ENCODE measurements around the gene RAB3B. TPM values are rescaled to one million over a fixed set of nuclear protein-coding genes. Genes with fewer than 3 reads are reported as not detected.

Gene RAB3B
- total RNA-seq, 3 donors from 2014 or later = 0.66 to 1.3 TPM; not detected in 1

- H3K4me1 ChIP-seq = no peaks in the 10 kb centered on the region
- DNase-seq (ENCODE audit: low spot score in 2 of 2) = no peak
- TF ChIP-seq CTCF (IDR thresholded peaks at IDR 0.05) = no peak
- TF ChIP-seq POLR2A (IDR thresholded peaks at IDR 0.05) = no peak
- no peak for TF ChIP-seq POLR2AphosphoS5 (IDR thresholded peaks at IDR 0.05)
- H3K27ac ChIP-seq = no peak overlapping the region
- no peaks in the 10 kb centered on the region for H3K9me3 ChIP-seq
- H3K36me3 ChIP-seq = no peaks in the 10 kb centered on the region
- H3K4me3 ChIP-seq = no peak overlapping the region
- no peaks in the 10 kb centered on the region for H3K27me3 ChIP-seq
- intact Hi-C loops (cut with DNase I; ENCODE audit: low total_unique reads) = no loop called here
Measured at GRCh38 chr1:51955797-51956527, 34.5 kb downstream of the RAB3B start.

GRCh38 chr1:51954783-51955182, 35.7 kb downstream of the RAB3B start:
- no peak overlapping the region for H3K27ac ChIP-seq
- no peaks in the 10 kb centered on the region for H3K36me3 ChIP-seq
- intact Hi-C loops (cut with DNase I; ENCODE audit: low total_unique reads) = no loop called here
- DNase-seq (ENCODE audit: low spot score in 2 of 2) = no peak
- no peaks in the 10 kb centered on the region for H3K4me1 ChIP-seq
- no peak for TF ChIP-seq POLR2AphosphoS5 (IDR thresholded peaks at IDR 0.05)
- TF ChIP-seq CTCF (IDR thresholded peaks at IDR 0.05) = no peak
- peaks cover 0 to 4% of the 10 kb centered on the region in 2 donors for H3K9me3 ChIP-seq
- no peaks in the 10 kb centered on the region for H3K27me3 ChIP-seq
- H3K4me3 ChIP-seq = no peak overlapping the region

- Histone ChIP-seq H3K4me1 (no peaks in the 10 kb centered on the region), H3K36me3 (no peaks in the 10 kb centered on the region), H3K27me3 (no peaks in the 10 kb centered on the region), H3K27ac (no peak overlapping the region), H3K4me3 (no peak overlapping the region), H3K9me3 (peaks cover 0 to 10% of the 10 kb centered on the region in 2 donors)
- intact Hi-C loops (cut with DNase I; ENCODE audit: low total_unique reads) = no loop called here
- no peak for DNase-seq (ENCODE audit: low spot score in 2 of 2)
- TF ChIP-seq CTCF (IDR thresholded peaks at IDR 0.05) (no peak), POLR2A (IDR thresholded peaks at IDR 0.05) (no peak), POLR2AphosphoS5 (IDR thresholded peaks at IDR 0.05) (no peak)
Measured at GRCh38 chr1:51953079-51953478, 37.4 kb downstream of the RAB3B start.

- DNase-seq (ENCODE audit: low spot score in 2 of 2) = no peak
Measured at GRCh38 chr1:51952638-51953037, 37.9 kb downstream of the RAB3B start.

More at GRCh38 chr1:51952638-51953037, 37.9 kb downstream of the RAB3B start:
- Histone ChIP-seq H3K4me1 (no peaks in the 10 kb centered on the region), H3K9me3 (peaks cover 0 to 10% of the 10 kb centered on the region in 2 donors), H3K4me3 (no peak overlapping the region), H3K36me3 (no peaks in the 10 kb centered on the region), H3K27me3 (no peaks in the 10 kb centered on the region), H3K27ac (no peak overlapping the region)
- intact Hi-C loops (cut with DNase I; ENCODE audit: low total_unique reads) = no loop called here
- no peak for TF ChIP-seq CTCF (IDR thresholded peaks at IDR 0.05)
- no peak for TF ChIP-seq POLR2AphosphoS5 (IDR thresholded peaks at IDR 0.05)
- TF ChIP-seq POLR2A (IDR thresholded peaks at IDR 0.05) = no peak

All from breast epithelium (tissue), 4 donors.